ENCODE data around the gene CELF4. TPM values are rescaled to one million over a fixed set of nuclear protein-coding genes. Genes with fewer than 3 reads are reported as not detected.

Gene CELF4
- total RNA-seq, 1 donor from 2014 or later, result not detected

DNA sequence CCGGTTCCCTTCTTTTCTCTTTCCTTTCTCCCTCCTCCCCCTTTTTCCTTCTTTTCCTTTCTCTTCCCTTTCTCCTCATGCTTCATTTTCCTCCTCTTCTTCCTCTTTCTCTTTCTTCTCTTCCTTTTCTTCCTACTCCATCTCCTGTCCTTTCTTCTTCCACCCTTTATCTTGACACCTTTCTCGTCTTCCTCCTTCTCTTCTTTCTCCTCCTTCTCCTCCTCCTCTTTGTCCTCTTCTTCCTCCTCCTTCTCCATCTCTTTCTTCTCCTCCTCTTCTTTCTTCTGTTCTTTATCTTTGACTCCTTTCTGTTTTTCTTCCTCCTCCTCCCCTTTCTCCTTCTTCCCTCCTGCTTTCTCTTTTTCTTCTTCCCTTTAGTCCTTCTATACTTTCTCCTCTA, 53.2 kb downstream of the CELF4 start:
- Histone ChIP-seq H3K27me3 (ENCODE audit: control insufficient read depth, insufficient read depth, low read length) (peaks cover 6% of the 10 kb centered on the region), H3K36me3 (ENCODE audit: control insufficient read depth, insufficient read depth, low read length) (no peaks in the 10 kb centered on the region), H3K4me3 (ENCODE audit: low read depth, low read length) (no peak overlapping the region)
- no peak for DNase-seq (ENCODE audit: low read depth)
- TF ChIP-seq, protein P1, sequence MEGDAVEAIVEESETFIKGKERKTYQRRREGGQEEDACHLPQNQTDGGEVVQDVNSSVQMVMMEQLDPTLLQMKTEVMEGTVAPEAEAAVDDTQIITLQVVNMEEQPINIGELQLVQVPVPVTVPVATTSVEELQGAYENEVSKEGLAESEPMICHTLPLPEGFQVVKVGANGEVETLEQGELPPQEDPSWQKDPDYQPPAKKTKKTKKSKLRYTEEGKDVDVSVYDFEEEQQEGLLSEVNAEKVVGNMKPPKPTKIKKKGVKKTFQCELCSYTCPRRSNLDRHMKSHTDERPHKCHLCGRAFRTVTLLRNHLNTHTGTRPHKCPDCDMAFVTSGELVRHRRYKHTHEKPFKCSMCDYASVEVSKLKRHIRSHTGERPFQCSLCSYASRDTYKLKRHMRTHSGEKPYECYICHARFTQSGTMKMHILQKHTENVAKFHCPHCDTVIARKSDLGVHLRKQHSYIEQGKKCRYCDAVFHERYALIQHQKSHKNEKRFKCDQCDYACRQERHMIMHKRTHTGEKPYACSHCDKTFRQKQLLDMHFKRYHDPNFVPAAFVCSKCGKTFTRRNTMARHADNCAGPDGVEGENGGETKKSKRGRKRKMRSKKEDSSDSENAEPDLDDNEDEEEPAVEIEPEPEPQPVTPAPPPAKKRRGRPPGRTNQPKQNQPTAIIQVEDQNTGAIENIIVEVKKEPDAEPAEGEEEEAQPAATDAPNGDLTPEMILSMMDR (IDR thresholded peaks at IDR 0.05; ENCODE audit: insufficient read depth, low read length, poor library complexity, severe bottlenecking), result no peak

DNA sequence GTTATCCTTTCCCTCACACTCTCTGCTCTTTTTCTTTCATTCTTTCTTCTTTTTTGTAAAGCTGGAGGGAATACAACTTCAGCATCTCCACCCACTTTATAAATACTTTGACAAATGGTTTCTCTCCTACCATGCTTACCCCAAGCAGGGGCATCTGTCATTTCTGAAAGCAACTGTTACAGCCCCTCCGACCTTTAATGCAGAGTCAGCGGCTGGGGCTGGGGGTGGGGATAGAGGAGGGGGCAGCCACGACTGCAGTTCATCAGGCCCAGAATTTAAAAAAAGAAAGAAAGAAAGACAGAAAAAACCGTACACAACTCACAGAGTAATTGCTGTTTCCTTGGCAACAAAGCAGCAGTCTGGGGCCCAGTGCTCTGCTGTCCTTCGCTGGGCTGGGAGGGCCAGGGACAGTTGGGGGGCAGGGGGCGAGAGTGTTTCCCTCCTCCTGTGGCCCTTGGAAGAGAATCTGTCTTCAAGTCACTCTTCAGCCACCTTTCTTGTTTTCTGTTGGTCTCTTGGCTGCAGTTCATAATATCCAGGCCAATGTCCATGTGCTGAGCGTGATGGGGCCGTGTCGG, 53.8 kb downstream of the CELF4 start:
- Histone ChIP-seq H3K27me3 (ENCODE audit: control insufficient read depth, insufficient read depth, low read length) (peaks cover 6% of the 10 kb centered on the region), H3K36me3 (ENCODE audit: control insufficient read depth, insufficient read depth, low read length) (no peaks in the 10 kb centered on the region), H3K4me3 (ENCODE audit: low read depth, low read length) (no peak overlapping the region)
- no peak for DNase-seq (ENCODE audit: low read depth)
- TF ChIP-seq, protein P1 (IDR thresholded peaks at IDR 0.05; ENCODE audit: insufficient read depth, low read length, poor library complexity, severe bottlenecking), result no peak

DNA sequence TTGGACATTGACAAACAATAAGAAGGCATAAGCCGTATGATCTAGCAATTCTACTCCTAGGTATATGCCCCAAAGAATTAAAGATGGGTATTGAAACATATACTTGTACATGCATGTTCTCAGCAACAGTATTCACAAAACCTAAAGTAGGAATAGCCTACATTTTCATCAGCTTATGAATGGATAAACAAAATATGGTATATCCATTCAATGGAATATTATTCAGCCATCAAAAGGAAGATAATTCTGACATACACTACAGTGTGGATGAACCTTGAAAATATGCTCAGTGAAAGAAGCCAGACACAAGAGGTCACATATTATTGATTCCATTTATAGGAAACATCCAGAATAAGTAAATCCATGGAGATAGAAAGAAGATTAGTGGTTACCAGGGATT, 56.0 kb downstream of the CELF4 start:
- no peak overlapping the region for H3K4me3 ChIP-seq (ENCODE audit: low read depth, low read length)
- H3K36me3 ChIP-seq (ENCODE audit: control insufficient read depth, insufficient read depth, low read length), result no peaks in the 10 kb centered on the region
- TF ChIP-seq, protein P1 (IDR thresholded peaks at IDR 0.05; ENCODE audit: insufficient read depth, low read length, poor library complexity, severe bottlenecking), result no peak
- DNase-seq (ENCODE audit: low read depth), result no peak
- H3K27me3 ChIP-seq (ENCODE audit: control insufficient read depth, insufficient read depth, low read length), result peaks cover 8% of the 10 kb centered on the region

DNA sequence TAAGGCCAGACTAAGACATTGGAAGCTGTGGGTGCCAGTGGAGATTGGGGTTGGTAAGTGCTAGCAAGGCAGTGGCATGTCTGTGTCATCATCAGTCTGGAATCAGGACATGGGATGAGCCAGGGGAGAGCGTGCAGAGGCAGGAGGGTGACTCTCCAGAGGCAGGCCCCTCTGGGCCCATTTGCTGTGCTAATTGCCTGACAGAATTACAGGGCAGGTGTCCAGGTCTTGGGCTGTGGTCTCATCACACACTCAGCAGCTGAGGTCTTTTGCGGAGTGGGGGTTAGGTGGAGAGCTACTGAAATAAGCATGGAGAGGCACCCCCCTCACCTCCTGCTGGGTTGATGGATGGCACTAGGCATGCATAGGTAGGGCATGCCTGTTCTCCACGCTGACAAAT, 57.4 kb downstream of the CELF4 start:
- H3K27me3 ChIP-seq (ENCODE audit: control insufficient read depth, insufficient read depth, low read length), result peaks cover 6% of the 10 kb centered on the region
- DNase-seq (ENCODE audit: low read depth), result no peak
- no peaks in the 10 kb centered on the region for H3K36me3 ChIP-seq (ENCODE audit: control insufficient read depth, insufficient read depth, low read length)
- TF ChIP-seq, protein P1 (IDR thresholded peaks at IDR 0.05; ENCODE audit: insufficient read depth, low read length, poor library complexity, severe bottlenecking), result no peak
- no peak overlapping the region for H3K4me3 ChIP-seq (ENCODE audit: low read depth, low read length)

DNA sequence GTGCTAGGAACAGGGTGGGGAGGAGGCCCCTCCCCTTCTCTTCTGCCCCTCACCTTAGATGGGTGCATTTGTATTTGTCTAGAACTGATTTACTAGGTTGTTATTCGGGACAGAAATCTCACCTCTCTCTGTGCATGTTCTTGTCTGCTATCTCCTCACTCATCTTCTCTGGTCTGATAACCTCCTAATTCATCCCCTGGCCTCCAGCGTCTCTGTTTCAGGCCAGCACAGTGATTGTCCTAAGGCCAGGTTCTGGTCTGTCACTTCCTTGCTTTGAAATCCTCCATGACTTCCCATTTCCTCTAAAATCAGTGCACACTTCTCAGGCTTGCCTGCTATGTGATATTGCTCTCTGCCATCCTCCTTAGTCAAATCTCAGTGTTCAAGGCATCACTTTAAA, 58.4 kb downstream of the CELF4 start:
- Histone ChIP-seq H3K4me3 (ENCODE audit: low read depth, low read length) (no peak overlapping the region), H3K27me3 (ENCODE audit: control insufficient read depth, insufficient read depth, low read length) (peaks cover 6% of the 10 kb centered on the region), H3K36me3 (ENCODE audit: control insufficient read depth, insufficient read depth, low read length) (no peaks in the 10 kb centered on the region)
- TF ChIP-seq, protein P1 (IDR thresholded peaks at IDR 0.05; ENCODE audit: insufficient read depth, low read length, poor library complexity, severe bottlenecking), result no peak
- no peak for DNase-seq (ENCODE audit: low read depth)

DNA sequence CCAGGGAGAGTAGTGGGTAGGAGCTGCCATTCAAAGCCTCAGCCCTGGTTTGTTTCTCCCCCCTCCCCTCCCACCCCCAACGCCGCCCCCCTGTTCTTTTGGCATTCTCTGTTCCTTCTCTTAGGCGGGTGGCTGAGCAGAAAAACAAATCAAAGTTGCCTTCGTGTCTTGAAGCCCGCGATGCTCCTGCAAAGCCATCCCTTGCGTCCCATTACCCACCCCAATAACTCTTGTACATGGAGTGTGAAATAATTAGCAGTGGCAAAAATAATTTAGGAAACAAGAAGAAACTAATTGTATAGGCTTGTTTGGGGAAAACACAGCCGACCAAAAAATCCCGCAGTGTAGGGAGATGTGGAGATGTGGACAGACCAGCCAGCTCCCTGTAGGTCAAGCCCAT, 59.6 kb downstream of the CELF4 start:
- TF ChIP-seq, protein P1 (IDR thresholded peaks at IDR 0.05; ENCODE audit: insufficient read depth, low read length, poor library complexity, severe bottlenecking), result no peak
- H3K36me3 ChIP-seq (ENCODE audit: control insufficient read depth, insufficient read depth, low read length), result no peaks in the 10 kb centered on the region
- H3K4me3 ChIP-seq (ENCODE audit: low read depth, low read length), result no peak overlapping the region
- peaks cover 4% of the 10 kb centered on the region for H3K27me3 ChIP-seq (ENCODE audit: control insufficient read depth, insufficient read depth, low read length)
- no peak for DNase-seq (ENCODE audit: low read depth)

Data from kidney epithelial cell (primary cell).